Esophagus muscularis mucosa (tissue), 4 donors: ENCODE data around the gene GABRD. TPM values are rescaled to one million over a fixed set of nuclear protein-coding genes. Genes with fewer than 3 reads are reported as not detected.

Experiments used
- DNase-seq: peaks from one replicate; pipeline ENCODE4 v3.0.0-alpha.2; 2017; ENCODE audit errors: extremely low spot score
- H3K27ac ChIP-seq, 4 donors: fragments of 200-600 bp; sonication (generic); replicated peaks in 1 of 4; 1 replicate in 3 of 4; 2 replicates in 1 of 4; pipeline ENCODE4 v1.5.1; 2016 to 2019; ENCODE audit warnings: mild to moderate bottlenecking in 1 of 4
- H3K27me3 ChIP-seq, 4 donors: fragments of 200-600 bp; sonication (generic); one replicate each; pipeline versions ENCODE4 v1.5.1 to v1.6.0; 2016 to 2019
- H3K36me3 ChIP-seq, 4 donors: fragments of 200-600 bp; sonication (generic); one replicate each; pipeline ENCODE4 v1.5.1; 2016 to 2019
- H3K4me1 ChIP-seq, 4 donors: fragments of 200-600 bp; sonication (generic); one replicate each; pipeline ENCODE4 v1.5.1; 2016 to 2019
- H3K4me3 ChIP-seq, 4 donors: fragments of 200-600 bp; sonication (generic); 1 replicate in 2 of 4; 2 replicates in 2 of 4; pipeline ENCODE4 v1.5.1; 2016 to 2019; ENCODE audit warnings: mild to moderate bottlenecking in 4 of 4, moderate library complexity in 1 of 4
- H3K9me3 ChIP-seq, 4 donors: fragments of 200-600 bp; sonication (generic); 1 replicate in 3 of 4; 2 replicates in 1 of 4; pipeline ENCODE4 v1.5.1; 2016 to 2019
- CTCF ChIP-seq, 3 experiments: fragments of 200-600 bp in 2 of 3; fragments of 450-650 bp in 1 of 3; sonication (generic) in 2 of 3; IDR thresholded peaks; one replicate each; pipeline ENCODE4 v1.5.1; 2017 to 2019; ENCODE audit warnings: antibody characterized with exemption in 3 of 3, mild to moderate bottlenecking in 2 of 3, moderate library complexity in 1 of 3
- EP300 ChIP-seq: sonication (generic); formaldehyde crosslinking; IDR thresholded peaks from one replicate; pipeline ENCODE4 v1.6.1; 2017; ENCODE audit warnings: antibody characterized with exemption
- POLR2A ChIP-seq: fragments of 450-650 bp; IDR thresholded peaks from one replicate; pipeline ENCODE4 v1.6.1; 2017; ENCODE audit warnings: antibody characterized with exemption, moderate library complexity, mild to moderate bottlenecking, low read depth
- POLR2AphosphoS5 ChIP-seq, 2 donors: sonication (generic); formaldehyde crosslinking; IDR thresholded peaks; one replicate each; pipeline ENCODE4 v1.6.1; 2017; ENCODE audit warnings: antibody characterized with exemption in 2 of 2
- WGBS: methylation state at CpG from one replicate; pipeline ENCODE4 v1.1.5; 2018; 5-methylcytosine and 5-hydroxymethylcytosine counted together
- intact Hi-C: fragments of 100-400 bp; cut with DNase I; formaldehyde crosslinking; loops from one replicate; pipeline ENCODE4 v1.15.1; 2023
- total RNA-seq, 4 donors: library from RNA; depleted of rRNA; stranded (reverse); fragments of >200 nt; gene quantifications; one replicate each; pipeline versions ENCODE4 v1.1.0 to v1.2.1, GENCODE V29; 2016

Gene GABRD
- total RNA-seq, 4 donors from 2014 or later, result not detected

- 83% methylated on average over 9 of the region's 25 CpGs for WGBS
- no peak overlapping the region for H3K4me3 ChIP-seq
- intact Hi-C loops, result loop anchor here (5.0 kb wide), 1 partner anchor 91 kb away; no protein-coding TSS in a partner anchor
Measured at GRCh38 chr1:2047749-2048729, 28.9 kb downstream of the GABRD start.

GRCh38 chr1:2049225-2049717 is 30.1 kb downstream of the GABRD start:
- Histone ChIP-seq H3K36me3 (no peaks in the 10 kb centered on the region), H3K27ac (no peak overlapping the region), H3K4me1 (peaks cover 26 to 46% (median 40%) of the 10 kb centered on the region in 4 donors), H3K9me3 (no peaks in the 10 kb centered on the region), H3K27me3 (peaks cover 0 to 95% (median 38%) of the 10 kb centered on the region in 4 donors), H3K4me3 (peak overlapping the region; percentile 51 to 65 (median 53))
- no peak for TF ChIP-seq EP300
- no peak for TF ChIP-seq CTCF (IDR thresholded peaks at IDR 0.05)
- TF ChIP-seq POLR2AphosphoS5 (IDR thresholded peaks at IDR 0.05), result no peak
- no peak for TF ChIP-seq POLR2A
- intact Hi-C loops, result loop anchor here (5.0 kb wide), 1 partner anchor 92 kb away; no protein-coding TSS in a partner anchor
- 46% methylated on average over 12 of the region's 14 CpGs for WGBS
- no peak for DNase-seq

More at GRCh38 chr1:2047749-2048729, 28.9 kb downstream of the GABRD start:
- no peak for TF ChIP-seq CTCF (IDR thresholded peaks at IDR 0.05)
- no peak for TF ChIP-seq POLR2A
- TF ChIP-seq POLR2AphosphoS5 (IDR thresholded peaks at IDR 0.05), result no peak
- no peak for TF ChIP-seq EP300
- no peaks in the 10 kb centered on the region for H3K9me3 ChIP-seq
- DNase-seq, result no peak
- no peak overlapping the region for H3K27ac ChIP-seq
- peaks cover 0 to 97% (median 38%) of the 10 kb centered on the region in 4 donors for H3K27me3 ChIP-seq
- peaks cover 26 to 47% (median 40%) of the 10 kb centered on the region in 4 donors for H3K4me1 ChIP-seq
- H3K36me3 ChIP-seq, result no peaks in the 10 kb centered on the region

- no peak for DNase-seq
- TF ChIP-seq CTCF (IDR thresholded peaks at IDR 0.05), result no peak
- intact Hi-C loops, result loop anchor here (5.0 kb wide), 1 partner anchor 93 kb away; no protein-coding TSS in a partner anchor
- peaks cover 22 to 40% (median 34%) of the 10 kb centered on the region in 4 donors for H3K4me1 ChIP-seq
- H3K9me3 ChIP-seq, result no peaks in the 10 kb centered on the region
- peak within 1 kb of the TSS; percentile 51 to 65 (median 53) for H3K4me3 ChIP-seq
- WGBS, result 0% methylated on average over 1 of the region's 83 CpGs
- H3K27me3 ChIP-seq, result peaks cover 0 to 89% (median 38%) of the 10 kb centered on the region in 4 donors
- peak within 1 kb of the TSS in 1 of 4 donors; percentile 18 for H3K27ac ChIP-seq
- H3K36me3 ChIP-seq, result no peaks in the 10 kb centered on the region
Measured at GRCh38 chr1:2049718-2050431, 30.7 kb downstream of the GABRD start, which contains the start of gene PRKCZ. TSS of gene PRKCZ (plus strand) at chr1:2050411. CDS start at chr1:2050631, 220 bp downstream.

GRCh38 chr1:2050461-2050792 is 31.3 kb downstream of the GABRD start:
- Histone ChIP-seq H3K4me1 (peaks cover 17 to 35% (median 28%) of the 10 kb centered on the region in 4 donors), H3K27ac (peak overlapping the region in 1 of 4 donors; percentile 18), H3K9me3 (no peaks in the 10 kb centered on the region), H3K4me3 (peak overlapping the region; percentile 51 to 65 (median 53)), H3K36me3 (no peaks in the 10 kb centered on the region), H3K27me3 (peaks cover 0 to 86% (median 38%) of the 10 kb centered on the region in 4 donors)
- intact Hi-C loops, result no loop called here
- no peak for DNase-seq
- TF ChIP-seq CTCF (IDR thresholded peaks at IDR 0.05) (no peak), POLR2A (no peak)
- 0% methylated on average over 2 of the region's 51 CpGs for WGBS
